Fibroblast of peridontal ligament (primary cell): ENCODE results near the gene ZNRF1.
A peak's percentile ranks its signal among the peaks of the same experiment; 100 is the strongest.

Experiments
- DNase-seq: peaks from one replicate; pipeline ENCODE4 v3.0.0-alpha.2; 2010; ENCODE audit errors: extremely low read depth

The ZNRF1 gene

DNA sequence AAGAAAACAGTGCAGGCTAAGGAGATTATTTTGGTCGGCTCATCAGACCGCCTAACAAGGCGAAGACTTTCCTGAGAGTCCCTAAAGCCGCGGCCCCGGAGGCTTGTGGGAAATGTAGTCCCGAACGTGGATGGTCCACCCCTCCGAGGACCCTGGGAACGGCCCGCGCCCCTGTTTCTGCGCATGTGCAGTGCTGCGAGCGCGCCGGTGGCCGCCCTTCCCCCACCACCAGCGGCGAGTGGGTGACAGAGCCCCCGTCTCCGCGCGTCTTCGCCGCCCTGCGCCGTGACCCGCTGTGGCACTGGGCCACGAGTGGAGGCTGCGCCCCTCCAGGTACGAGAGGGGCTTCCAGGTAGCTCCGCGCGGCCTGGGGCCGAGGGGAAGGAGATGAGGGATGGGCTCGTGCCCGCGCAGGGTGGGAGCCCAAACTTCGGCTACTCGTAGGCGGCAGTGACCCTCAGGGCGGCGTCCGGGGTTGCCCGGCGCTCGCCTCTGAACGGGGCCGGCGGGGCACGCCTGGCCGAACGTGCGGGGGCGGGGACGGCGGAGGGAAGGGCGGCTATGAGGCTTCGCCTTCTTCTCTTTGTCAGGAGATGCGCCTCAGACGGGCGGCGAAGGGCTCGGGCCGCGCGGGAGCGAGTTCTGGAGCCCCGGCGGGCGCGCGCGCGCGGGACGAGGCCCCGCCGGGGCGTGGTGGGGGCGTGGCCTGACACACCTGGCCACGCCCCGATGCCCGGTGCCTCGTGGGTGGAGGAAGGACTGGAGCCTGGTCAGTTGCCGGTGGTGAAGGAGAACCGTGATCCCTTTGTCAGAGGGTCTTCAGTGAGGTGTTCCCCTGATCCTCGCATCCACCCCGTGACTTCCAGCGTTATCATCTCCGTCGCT is 149.7 kb downstream of the ZNRF1 start, which contains the start of gene ZFP1:
Gene ZFP1 (plus strand): TSS at position 214 of the 885 bp plus-strand sequence. CDS start 4,428 bp downstream, outside the sequence.
- DNase-seq, result peak; percentile 89

DNA sequence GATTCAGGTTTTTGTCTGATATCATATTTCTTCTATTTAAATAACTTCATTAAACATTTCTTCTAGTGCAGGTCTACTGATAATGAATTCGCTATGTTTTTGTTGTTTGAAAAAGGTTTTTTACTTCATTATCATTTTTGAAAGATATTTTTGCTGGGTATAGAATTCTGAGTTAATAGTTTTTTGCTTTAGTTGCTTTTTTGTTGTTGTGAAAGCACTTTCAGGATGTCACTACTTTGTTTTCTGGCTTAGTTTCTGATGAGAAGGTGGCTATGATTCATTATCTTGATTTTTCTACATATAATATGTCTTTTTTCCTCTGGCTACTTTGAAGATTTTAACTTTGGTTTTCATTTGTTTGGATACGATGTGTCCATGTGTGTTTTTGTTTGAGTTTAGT is 153.0 kb downstream of the ZNRF1 start:
- no peak for DNase-seq

DNA sequence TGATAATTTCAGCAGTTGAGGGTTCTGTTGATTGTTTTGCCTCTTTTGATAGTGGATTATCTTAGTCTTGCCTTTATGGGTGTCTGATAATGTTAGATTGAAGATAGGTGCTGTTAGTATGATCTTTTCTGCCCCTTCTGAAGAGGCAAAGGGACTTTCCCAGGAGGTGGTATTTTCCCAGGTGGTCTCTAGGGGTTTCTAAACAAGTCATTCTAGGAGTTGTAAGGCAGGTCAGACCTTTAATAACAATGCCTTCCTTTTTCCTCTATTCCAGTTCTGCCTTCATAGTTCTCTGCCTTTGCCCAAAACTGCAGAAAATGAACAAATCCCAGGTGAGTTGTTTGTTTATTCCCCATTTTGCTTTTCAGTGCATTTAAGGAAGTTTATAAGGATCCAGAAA is 153.8 kb downstream of the ZNRF1 start:
- no peak for DNase-seq

DNA sequence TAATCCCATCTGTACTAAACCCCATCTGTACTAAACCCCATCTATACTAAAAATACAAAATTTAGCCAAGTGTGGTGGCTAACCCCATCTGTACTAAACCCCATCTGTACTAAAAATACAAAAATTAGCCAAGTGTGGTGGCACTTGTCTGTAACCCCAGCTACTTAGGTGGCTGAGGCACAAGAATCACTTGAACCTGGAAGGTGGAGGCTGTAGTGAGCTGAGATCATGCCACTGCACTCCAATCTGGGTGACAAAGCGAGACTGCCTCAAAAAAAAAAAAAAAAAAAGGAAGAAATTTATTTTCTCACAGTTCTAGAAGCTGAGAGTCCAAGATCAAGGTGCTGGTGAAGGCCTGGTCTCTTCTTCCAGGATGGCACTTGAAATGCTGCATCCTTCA is 161.6 kb downstream of the ZNRF1 start:
- DNase-seq, result no peak
